DMS153 (cell line): ENCODE data around the gene CHML.

Source experiments
- DNase-seq: peaks from one replicate; lab custom pipeline; 2025; lab: John Stamatoyannopoulos, UW

CHML gene

GRCh38 chr1:241646201-241646600 is 6.0 kb upstream of the CHML start:
- DNase-seq, result no peak

GRCh38 chr1:241645199-241645598 is 5.0 kb upstream of the CHML start:
- DNase-seq, result no peak

- DNase-seq, result no peak
Measured at GRCh38 chr1:241644259-241644658, 4.1 kb upstream of the CHML start.

- no peak for DNase-seq
Measured at GRCh38 chr1:241642593-241642944, 2.4 kb upstream of the CHML start.

- DNase-seq, result no peak
Measured at GRCh38 chr1:241641773-241642592, 1.8 kb upstream of the CHML start.

GRCh38 chr1:241640867-241641622 is 876 bp upstream of the CHML start:
- DNase-seq, result no peak

- peak; percentile 26 for DNase-seq
Measured at GRCh38 chr1:241639623-241640148, 483 bp downstream of the CHML start.

- no peak for DNase-seq
Measured at GRCh38 chr1:241638909-241639622, 1.1 kb downstream of the CHML start.

GRCh38 chr1:241638099-241638682 is 2.0 kb downstream of the CHML start:
- DNase-seq, result no peak

GRCh38 chr1:241637604-241638003 is 2.6 kb downstream of the CHML start:
- DNase-seq, result no peak

GRCh38 chr1:241637046-241637590 is 3.1 kb downstream of the CHML start:
- DNase-seq, result no peak

- no peak for DNase-seq
Measured at GRCh38 chr1:241636291-241636690, 3.9 kb downstream of the CHML start.

GRCh38 chr1:241635556-241636152 is 4.5 kb downstream of the CHML start:
- DNase-seq, result no peak

- no peak for DNase-seq
Measured at GRCh38 chr1:241632987-241633386, 7.2 kb downstream of the CHML start.

GRCh38 chr1:241631674-241632073 is 8.5 kb downstream of the CHML start:
- no peak for DNase-seq

GRCh38 chr1:241630899-241631298 is 9.3 kb downstream of the CHML start:
- no peak for DNase-seq

- DNase-seq, result no peak
Measured at GRCh38 chr1:241630476-241630875, 9.7 kb downstream of the CHML start.

GRCh38 chr1:241630005-241630404 is 10.2 kb downstream of the CHML start:
- DNase-seq, result no peak

GRCh38 chr1:241627453-241628259 is 12.5 kb downstream of the CHML start:
- peak; percentile 47 for DNase-seq

GRCh38 chr1:241624935-241625334 is 15.2 kb downstream of the CHML start:
- no peak for DNase-seq

- no peak for DNase-seq
Measured at GRCh38 chr1:241622669-241623068, 17.5 kb downstream of the CHML start.
